COR-L47 (cell line): ENCODE results near the gene CCDC186.
"Not testable (repeated sequence)": the region's sequence is repeated elsewhere in the genome, so short reads cannot be mapped to it uniquely, and the experiment has no call there.

Source experiments
- DNase-seq: peaks from one replicate; lab custom pipeline; 2025; lab: John Stamatoyannopoulos, UW

The CCDC186 gene

GRCh38 chr10:114173603-114173920 is 441 bp downstream of the CCDC186 start:
- DNase-seq = no peak

GRCh38 chr10:114172776-114173602 is 1.0 kb downstream of the CCDC186 start:
- no peak for DNase-seq

- DNase-seq = no peak
Measured at GRCh38 chr10:114172216-114172615, 1.8 kb downstream of the CCDC186 start.

- DNase-seq = no peak
Measured at GRCh38 chr10:114168450-114169009, 5.5 kb downstream of the CCDC186 start.

GRCh38 chr10:114167985-114168384 is 6.0 kb downstream of the CCDC186 start:
- DNase-seq = no peak

GRCh38 chr10:114166494-114166893 is 7.5 kb downstream of the CCDC186 start:
- DNase-seq = no peak

- DNase-seq = no peak
Measured at GRCh38 chr10:114166043-114166442, 8.0 kb downstream of the CCDC186 start.

- DNase-seq = no peak
Measured at GRCh38 chr10:114163062-114163461, 10.9 kb downstream of the CCDC186 start.

- no peak for DNase-seq
Measured at GRCh38 chr10:114157912-114158311, 16.1 kb downstream of the CCDC186 start.

GRCh38 chr10:114151892-114152291 is 22.1 kb downstream of the CCDC186 start:
- no peak for DNase-seq

- DNase-seq = no peak
Measured at GRCh38 chr10:114151486-114151885, 22.5 kb downstream of the CCDC186 start.

- DNase-seq = not testable (repeated sequence)
Measured at GRCh38 chr10:114149476-114149875, 24.5 kb downstream of the CCDC186 start.

GRCh38 chr10:114143160-114143559 is 30.8 kb downstream of the CCDC186 start:
- no peak for DNase-seq

GRCh38 chr10:114142018-114142417 is 32.0 kb downstream of the CCDC186 start:
- no peak for DNase-seq

- not testable (repeated sequence) for DNase-seq
Measured at GRCh38 chr10:114140827-114141226, 33.2 kb downstream of the CCDC186 start.

GRCh38 chr10:114140036-114140435 is 34.0 kb downstream of the CCDC186 start:
- no peak for DNase-seq

GRCh38 chr10:114138581-114138980 is 35.4 kb downstream of the CCDC186 start:
- no peak for DNase-seq

- no peak for DNase-seq
Measured at GRCh38 chr10:114135476-114135875, 38.5 kb downstream of the CCDC186 start.

GRCh38 chr10:114131094-114131493 is 42.9 kb downstream of the CCDC186 start:
- DNase-seq = no peak

GRCh38 chr10:114121031-114121430 is 53.0 kb downstream of the CCDC186 start:
- DNase-seq = no peak

- DNase-seq = no peak
Measured at GRCh38 chr10:114118514-114118913, 55.5 kb downstream of the CCDC186 start.

- DNase-seq = no peak
Measured at GRCh38 chr10:114117728-114118127, 56.3 kb downstream of the CCDC186 start.

GRCh38 chr10:114115661-114116445 is 58.1 kb downstream of the CCDC186 start:
- DNase-seq = no peak
